Caco-2 (cell line): Measurements from ENCODE around the gene DLG2. TPM values are rescaled to one million over a fixed set of nuclear protein-coding genes. Genes with fewer than 3 reads are reported as not detected.

Experiments used
- BruUV-seq: library from RNA; stranded (reverse); fragments of 400-500 nt; replicated peaks from 2 replicates; lab custom pipeline; 2021; lab: Mats Ljungman, UMichigan
- CTCF ChIA-PET: fragments of 300-600 bp; sonication (Branson Sonifier 250); formaldehyde crosslinking; loops from one replicate; lab custom pipeline; 2022; ENCODE audit warnings: antibody characterized with exemption; lab: Charles Lee
- POLR2A ChIA-PET: fragments of 300-600 bp; sonication (Branson Sonifier 250); formaldehyde crosslinking; loops from one replicate; lab custom pipeline; 2022; ENCODE audit warnings: antibody characterized with exemption; lab: Charles Lee
- DNase-seq, 2 experiments: peaks; one replicate each; pipeline versions ENCODE4 v3.0.0 to v3.0.0-alpha.2; 2020 to 2022
- H3K27me3 ChIP-seq: replicated peaks from 2 replicates; pipeline ENCODE4 v1.6.0; 2011; ENCODE audit warnings: low read length; ENCODE audit not compliant: control insufficient read depth, insufficient read depth
- H3K36me3 ChIP-seq: 2 replicates; pipeline ENCODE4 v1.5.1; 2011; ENCODE audit warnings: low read length; ENCODE audit not compliant: control insufficient read depth, insufficient read depth
- H3K4me1 ChIP-seq: fragments of 250-450 bp; sonication (Bioruptor Pico); 2 replicates; pipeline ENCODE4 v1.5.1; 2020; ENCODE audit warnings: mild to moderate bottlenecking
- H3K4me3 ChIP-seq: 2 replicates; pipeline ENCODE4 v1.5.1; 2011; ENCODE audit warnings: low read depth, mild to moderate bottlenecking, control low read depth, low read length
- H3K9me3 ChIP-seq: fragments of 250-450 bp; sonication (Bioruptor Pico); 2 replicates; pipeline ENCODE4 v1.5.1; 2020; ENCODE audit warnings: mild to moderate bottlenecking, moderate library complexity
- H3K27ac Mint-ChIP-seq: one replicate; pipeline ENCODE4 v1.8.0; 2022; ENCODE audit warnings: mixed read lengths; ENCODE audit not compliant: unreplicated experiment
- H3K27me3 Mint-ChIP-seq: one replicate; pipeline ENCODE4 v1.8.0; 2022; ENCODE audit warnings: mixed read lengths; ENCODE audit not compliant: insufficient read depth, unreplicated experiment
- H3K36me3 Mint-ChIP-seq: one replicate; pipeline ENCODE4 v1.8.0; 2022; ENCODE audit warnings: mild to moderate bottlenecking, mixed read lengths; ENCODE audit not compliant: insufficient read depth, unreplicated experiment
- H3K4me1 Mint-ChIP-seq: one replicate; pipeline ENCODE4 v1.8.0; 2022; ENCODE audit warnings: low read depth, mixed read lengths; ENCODE audit not compliant: unreplicated experiment
- H3K4me3 Mint-ChIP-seq: one replicate; pipeline ENCODE4 v1.8.0; 2022; ENCODE audit warnings: mild to moderate bottlenecking, moderate library complexity, mixed read lengths; ENCODE audit not compliant: unreplicated experiment
- H3K9me3 Mint-ChIP-seq: one replicate; pipeline ENCODE4 v1.8.0; 2022; ENCODE audit warnings: mixed read lengths; ENCODE audit not compliant: unreplicated experiment
- intact Hi-C: fragments of 100-400 bp; cut with micrococcal nuclease; formaldehyde crosslinking; loops from one replicate; pipeline ENCODE4 v1.10.0; 2022; ENCODE audit not compliant: unreplicated experiment
- total RNA-seq: library from RNA; stranded (reverse); gene quantifications from 2 replicates; pipeline ENCODE4 v1.2.3, GENCODE V29; 2022
- TF ChIP-seq, protein P1 (sequence below), 2 experiments: fragments of 200-600 bp in 1 of 2; IDR thresholded peaks; 1 replicate in 1 of 2; 2 replicates in 1 of 2; pipeline versions ENCODE4 v1.5.1 to v1.8.0; 2011 to 2022; ENCODE audit warnings: antibody characterized with exemption in 1 of 2, control low read depth in 1 of 2, inconsistent platforms in 1 of 2, low read depth in 1 of 2, low read length in 1 of 2, mild to moderate bottlenecking in 1 of 2, moderate library complexity in 1 of 2; ENCODE audit not compliant: insufficient read depth in 1 of 2, severe bottlenecking in 1 of 2, unreplicated experiment in 1 of 2

Gene DLG2
- total RNA-seq, 1 experiment from 2014 or later: 21.6 TPM

DNA sequence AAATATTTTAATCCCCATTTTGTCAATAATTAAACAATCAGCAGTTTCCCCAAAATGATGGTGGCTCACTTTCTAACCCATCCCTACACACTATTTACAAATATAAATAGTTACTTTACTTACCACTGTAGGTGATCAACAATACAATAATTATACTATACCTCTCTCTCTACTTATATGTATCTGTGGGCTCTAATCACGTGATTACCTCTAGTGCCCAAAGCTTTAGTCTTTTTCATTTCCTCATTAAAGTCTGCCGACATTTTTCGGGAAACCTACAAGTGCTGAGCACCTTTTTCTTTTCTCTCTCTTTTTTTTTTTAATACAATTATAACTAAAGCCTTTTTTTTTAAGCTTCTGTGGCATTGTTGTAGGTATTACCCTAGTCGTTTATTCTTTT lies 23.9 kb downstream of the DLG2 start:
- peaks cover 6% of the 10 kb centered on the region for H3K4me1 Mint-ChIP-seq
- no peaks in the 10 kb centered on the region for H3K36me3 ChIP-seq
- intact Hi-C loops: no loop called here
- H3K9me3 ChIP-seq: peaks cover 3% of the 10 kb centered on the region; the same call in 1 of the 2 replicates
- ChIA-PET CTCF (interaction anchor here (0.7 kb wide), 1 partner anchor 503 kb away, joined by 3 read pairs; no protein-coding TSS in a partner anchor), POLR2A (no interaction called here)
- H3K36me3 Mint-ChIP-seq: peaks cover 4% of the 10 kb centered on the region
- H3K4me3 Mint-ChIP-seq: no peak overlapping the region
- peaks cover 2% of the 10 kb centered on the region; the same call in 1 of the 2 replicates for H3K27me3 ChIP-seq
- DNase-seq: no peak
- H3K4me3 ChIP-seq: no peak overlapping the region
- no TSS peak for BruUV-seq
- H3K9me3 Mint-ChIP-seq: no peaks in the 10 kb centered on the region
- H3K27ac Mint-ChIP-seq: no peak overlapping the region
- no peaks in the 10 kb centered on the region for H3K4me1 ChIP-seq
- TF ChIP-seq, protein P1, sequence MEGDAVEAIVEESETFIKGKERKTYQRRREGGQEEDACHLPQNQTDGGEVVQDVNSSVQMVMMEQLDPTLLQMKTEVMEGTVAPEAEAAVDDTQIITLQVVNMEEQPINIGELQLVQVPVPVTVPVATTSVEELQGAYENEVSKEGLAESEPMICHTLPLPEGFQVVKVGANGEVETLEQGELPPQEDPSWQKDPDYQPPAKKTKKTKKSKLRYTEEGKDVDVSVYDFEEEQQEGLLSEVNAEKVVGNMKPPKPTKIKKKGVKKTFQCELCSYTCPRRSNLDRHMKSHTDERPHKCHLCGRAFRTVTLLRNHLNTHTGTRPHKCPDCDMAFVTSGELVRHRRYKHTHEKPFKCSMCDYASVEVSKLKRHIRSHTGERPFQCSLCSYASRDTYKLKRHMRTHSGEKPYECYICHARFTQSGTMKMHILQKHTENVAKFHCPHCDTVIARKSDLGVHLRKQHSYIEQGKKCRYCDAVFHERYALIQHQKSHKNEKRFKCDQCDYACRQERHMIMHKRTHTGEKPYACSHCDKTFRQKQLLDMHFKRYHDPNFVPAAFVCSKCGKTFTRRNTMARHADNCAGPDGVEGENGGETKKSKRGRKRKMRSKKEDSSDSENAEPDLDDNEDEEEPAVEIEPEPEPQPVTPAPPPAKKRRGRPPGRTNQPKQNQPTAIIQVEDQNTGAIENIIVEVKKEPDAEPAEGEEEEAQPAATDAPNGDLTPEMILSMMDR (IDR thresholded peaks at IDR 0.05; ENCODE audit: insufficient read depth in 1 of 2, low read depth in 1 of 2, low read length in 1 of 2, severe bottlenecking in 1 of 2, unreplicated experiment in 1 of 2): no peak
- no peaks in the 10 kb centered on the region for H3K27me3 Mint-ChIP-seq

DNA sequence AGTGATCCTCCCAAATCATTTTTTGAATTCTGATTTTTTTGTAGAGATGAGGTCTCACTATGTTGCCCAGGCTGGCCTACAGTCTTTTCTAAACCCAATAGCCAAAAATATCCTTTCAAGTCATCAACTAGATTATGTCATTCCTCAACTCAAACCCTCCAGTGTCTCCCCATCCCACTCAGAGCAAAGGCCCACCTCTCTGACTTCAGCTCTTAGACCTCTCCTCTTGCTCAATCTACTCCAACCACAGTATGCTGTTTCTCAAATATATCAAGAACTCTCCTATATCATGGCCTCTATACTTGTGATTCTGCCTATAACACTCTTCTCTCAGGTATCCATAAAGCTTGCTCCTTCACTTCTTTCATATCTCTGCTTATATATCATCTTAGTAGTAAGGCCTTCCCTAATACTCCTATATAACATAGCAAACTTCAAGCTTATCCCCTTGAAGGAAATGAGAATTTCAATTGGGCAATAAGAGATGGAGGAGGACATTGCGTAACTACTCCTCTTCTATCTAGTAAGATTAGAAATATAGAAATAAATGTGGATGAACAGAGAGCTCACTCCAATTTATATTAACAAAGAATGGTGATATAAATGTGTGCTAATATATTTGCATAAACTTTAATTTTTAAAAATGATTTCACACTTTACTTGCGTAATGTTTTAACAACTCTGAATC lies 24.5 kb downstream of the DLG2 start:
- Histone ChIP-seq H3K4me1 (no peaks in the 10 kb centered on the region), H3K36me3 (no peaks in the 10 kb centered on the region), H3K4me3 (no peak overlapping the region), H3K27me3 (peaks cover 2% of the 10 kb centered on the region; the same call in 1 of the 2 replicates), H3K9me3 (peaks cover 3% of the 10 kb centered on the region; the same call in 1 of the 2 replicates)
- TF ChIP-seq, protein P1 (IDR thresholded peaks at IDR 0.05; ENCODE audit: insufficient read depth in 1 of 2, low read depth in 1 of 2, low read length in 1 of 2, severe bottlenecking in 1 of 2, unreplicated experiment in 1 of 2): no peak
- Mint-ChIP-seq H3K4me3 (no peak overlapping the region), H3K4me1 (peaks cover 6% of the 10 kb centered on the region), H3K27ac (no peak overlapping the region), H3K27me3 (no peaks in the 10 kb centered on the region), H3K9me3 (no peaks in the 10 kb centered on the region), H3K36me3 (peaks cover 4% of the 10 kb centered on the region)
- no TSS peak for BruUV-seq
- no peak for DNase-seq
- POLR2A ChIA-PET: no interaction called here
- CTCF ChIA-PET: interaction anchor here (0.7 kb wide), 1 partner anchor 502 kb away, joined by 3 read pairs; no protein-coding TSS in a partner anchor
- intact Hi-C loops: no loop called here

DNA sequence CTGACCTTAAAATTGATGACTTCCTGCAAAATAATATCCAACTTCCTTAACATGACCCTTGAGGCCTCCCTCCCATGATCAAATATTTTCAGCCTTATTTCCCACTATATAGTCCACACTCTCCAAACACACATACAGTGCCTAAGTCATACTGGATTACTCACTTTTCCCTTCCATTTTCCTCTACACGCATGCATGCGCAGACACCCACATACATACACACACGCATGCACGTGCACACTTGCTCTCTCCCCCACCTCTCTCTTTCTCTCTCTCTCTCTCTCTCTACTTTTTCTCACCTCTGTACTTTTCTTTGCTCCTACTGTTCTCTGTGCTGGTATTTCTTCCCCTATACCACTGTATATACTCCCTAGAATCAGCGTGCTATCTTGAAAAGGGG lies 28.1 kb downstream of the DLG2 start:
- Histone ChIP-seq H3K4me3 (no peak overlapping the region), H3K27me3 (peaks cover 2% of the 10 kb centered on the region; the same call in 1 of the 2 replicates), H3K9me3 (no peaks in the 10 kb centered on the region), H3K4me1 (no peaks in the 10 kb centered on the region), H3K36me3 (no peaks in the 10 kb centered on the region)
- BruUV-seq: no TSS peak
- Mint-ChIP-seq H3K27ac (no peak overlapping the region), H3K4me3 (no peak overlapping the region), H3K4me1 (peaks cover 6% of the 10 kb centered on the region), H3K27me3 (no peaks in the 10 kb centered on the region), H3K9me3 (no peaks in the 10 kb centered on the region), H3K36me3 (no peaks in the 10 kb centered on the region)
- CTCF ChIA-PET: no interaction called here
- POLR2A ChIA-PET: no interaction called here
- TF ChIP-seq, protein P1 (IDR thresholded peaks at IDR 0.05; ENCODE audit: insufficient read depth in 1 of 2, low read depth in 1 of 2, low read length in 1 of 2, severe bottlenecking in 1 of 2, unreplicated experiment in 1 of 2): no peak
- intact Hi-C loops: loop anchor here (5.0 to 10.0 kb wide), 3 partner anchors 213 to 818 kb away; partner anchors contain the start of gene SYTL2
- DNase-seq: no peak
